ENCODE measurements around the gene NEUROD4. TPM values are rescaled to one million over a fixed set of nuclear protein-coding genes. Genes with fewer than 3 reads are reported as not detected.

The NEUROD4 gene
- total and polyA plus RNA-seq, 2 donors (not counting 1 experiment from before 2014, with no cell fraction given), result not detected

GRCh38 chr12:54991161-54991990 lies 28.4 kb upstream of the NEUROD4 start:
- DNase-seq (ENCODE audit: low read depth in 2 of 2), result no peak
- H3K4me1 ChIP-seq (ENCODE audit: control insufficient read depth, extremely low read depth, insufficient read depth, low read length), result no peaks in the 10 kb centered on the region
- no peaks in the 10 kb centered on the region for H3K27me3 ChIP-seq (ENCODE audit: control insufficient read depth, insufficient read depth, low read length)
- H3K36me3 ChIP-seq (ENCODE audit: control insufficient read depth, insufficient read depth, low read length), result no peaks in the 10 kb centered on the region
- no peak overlapping the region for H2AFZ ChIP-seq (ENCODE audit: low read length)
- no peaks in the 10 kb centered on the region for H4K20me1 ChIP-seq (ENCODE audit: control insufficient read depth, extremely low read depth, insufficient read depth, low read length)
- H3K9ac ChIP-seq (ENCODE audit: insufficient read depth, low read length), result no peak overlapping the region
- no peaks in the 10 kb centered on the region for H3K9me3 ChIP-seq (ENCODE audit: control insufficient read depth, insufficient read depth, low read depth, low read length)
- no peak overlapping the region for H3K4me3 ChIP-seq (replicated peaks in 1 of 4; ENCODE audit: control extremely low read depth in 1 of 4, insufficient read depth in 1 of 4, low read depth in 3 of 4, low read length in 4 of 4)
- H3K79me2 ChIP-seq (ENCODE audit: control insufficient read depth, insufficient read depth, low read length), result no peaks in the 10 kb centered on the region
- no peak overlapping the region for H3K4me2 ChIP-seq (ENCODE audit: extremely low read depth, insufficient read depth, low read length)
- no peak overlapping the region for H3K27ac ChIP-seq (ENCODE audit: insufficient read depth, low read length)
- TF ChIP-seq CTCF (conservative IDR thresholded peaks at IDR 0.05 in 1 of 2, IDR thresholded peaks at IDR 0.05 in 1 of 2; ENCODE audit: low read depth in 1 of 2, low read length in 2 of 2) (no peak), EZH2 (IDR thresholded peaks at IDR 0.05; ENCODE audit: low read length, missing control alignments) (no peak)

GRCh38 chr12:54991991-54992375 lies 27.8 kb upstream of the NEUROD4 start:
- H3K9ac ChIP-seq (ENCODE audit: insufficient read depth, low read length), result no peak overlapping the region
- no peaks in the 10 kb centered on the region for H3K9me3 ChIP-seq (ENCODE audit: control insufficient read depth, insufficient read depth, low read depth, low read length)
- H2AFZ ChIP-seq (ENCODE audit: low read length), result no peak overlapping the region

More at GRCh38 chr12:54991991-54992375, 27.8 kb upstream of the NEUROD4 start:
- no peak for DNase-seq (ENCODE audit: low read depth in 2 of 2)
- H3K4me3 ChIP-seq (replicated peaks in 1 of 4; ENCODE audit: control extremely low read depth in 1 of 4, insufficient read depth in 1 of 4, low read depth in 3 of 4, low read length in 4 of 4), result no peak overlapping the region
- H3K27ac ChIP-seq (ENCODE audit: insufficient read depth, low read length), result no peak overlapping the region
- H4K20me1 ChIP-seq (ENCODE audit: control insufficient read depth, extremely low read depth, insufficient read depth, low read length), result no peaks in the 10 kb centered on the region
- TF ChIP-seq CTCF (conservative IDR thresholded peaks at IDR 0.05 in 1 of 2, IDR thresholded peaks at IDR 0.05 in 1 of 2; ENCODE audit: low read depth in 1 of 2, low read length in 2 of 2), result no peak
- TF ChIP-seq EZH2 (IDR thresholded peaks at IDR 0.05; ENCODE audit: low read length, missing control alignments), result no peak
- no peaks in the 10 kb centered on the region for H3K27me3 ChIP-seq (ENCODE audit: control insufficient read depth, insufficient read depth, low read length)
- H3K36me3 ChIP-seq (ENCODE audit: control insufficient read depth, insufficient read depth, low read length), result no peaks in the 10 kb centered on the region
- no peaks in the 10 kb centered on the region for H3K4me1 ChIP-seq (ENCODE audit: control insufficient read depth, extremely low read depth, insufficient read depth, low read length)
- no peak overlapping the region for H3K4me2 ChIP-seq (ENCODE audit: extremely low read depth, insufficient read depth, low read length)
- no peaks in the 10 kb centered on the region for H3K79me2 ChIP-seq (ENCODE audit: control insufficient read depth, insufficient read depth, low read length)
